Measurements from ENCODE around the gene SLC35A4. TPM values are rescaled to one million over a fixed set of nuclear protein-coding genes. Genes with fewer than 3 reads are reported as not detected.

Gene SLC35A4
- total and polyA plus RNA-seq, 2 of the 8 experiments (the other 6 are each of a cell fraction or from before 2014, with no cell fraction given) = 78.6 to 133 TPM

- no peak overlapping the region for H4K91ac ChIP-seq (replicated peaks; ENCODE audit: insufficient read length, low read length)
- 94% methylated on average over 3 of the region's 3 CpGs; no CpG with 5 or more reads in 1 of the 2 experiments for WGBS, 2 experiments (ENCODE audit: extremely low coverage in 1 of 2, insufficient coverage in 1 of 2, insufficient read length in 1 of 2, insufficient replicate concordance in 2 of 2, low coverage in 1 of 2, low lambda C conversion rate in 2 of 2, missing lambda C conversion rate in 1 of 2)
- no peak overlapping the region for H3K4me2 ChIP-seq (ENCODE audit: insufficient read depth in 1 of 2, low read depth in 2 of 2, low read length in 2 of 2)
- H4K5ac ChIP-seq (ENCODE audit: insufficient read length, low read depth, low read length) = no peak overlapping the region
- H2AFZ ChIP-seq (ENCODE audit: low read length) = no peak overlapping the region
- H3K9me3 ChIP-seq (ENCODE audit: insufficient read depth in 2 of 2, low read depth in 1 of 2, low read length in 1 of 2) = peaks cover 2 to 8% of the 10 kb centered on the region in 2 experiments; a peak in 1 of 4 replicates
- no peak overlapping the region for H3K4ac ChIP-seq (replicated peaks; ENCODE audit: insufficient read length, low read depth, low read length)
- ChIA-PET POLR2A (ENCODE audit: partially characterized antibody) (no interaction called here), CTCF (ENCODE audit: partially characterized antibody) (interaction anchor here (0.6 kb wide), 1 partner anchor 12 kb away, joined by 3 read pairs; no protein-coding TSS in a partner anchor)
- no peak overlapping the region for H3K18ac ChIP-seq (ENCODE audit: extremely low read depth, low read length)
- no peak overlapping the region for H2BK15ac ChIP-seq (ENCODE audit: low read length)
- no peak for DNase-seq (ENCODE audit: low read depth in 1 of 2, low spot score in 2 of 2)
- H3K79me1 ChIP-seq (ENCODE audit: low read depth, low read length) = no peaks in the 10 kb centered on the region
- no peak overlapping the region for H2AK5ac ChIP-seq (ENCODE audit: low read depth, low read length)
- no peaks in the 10 kb centered on the region for H4K20me1 ChIP-seq (replicated peaks in 1 of 2; ENCODE audit: control insufficient read depth in 1 of 2, insufficient read depth in 2 of 2, low read length in 2 of 2)
- no peak overlapping the region for H4K8ac ChIP-seq (ENCODE audit: extremely low read depth, insufficient read depth, low read length)
- no peak overlapping the region for H3K14ac ChIP-seq (ENCODE audit: insufficient read length)
- no peak overlapping the region for H2BK12ac ChIP-seq (ENCODE audit: low read depth, low read length)
- no peak overlapping the region for H3K23ac ChIP-seq (ENCODE audit: insufficient read length)
- H2BK5ac ChIP-seq (ENCODE audit: low read depth, low read length) = no peak overlapping the region
- H2BK20ac ChIP-seq (ENCODE audit: low read length) = no peak overlapping the region
- H2BK120ac ChIP-seq (replicated peaks; ENCODE audit: low read depth, low read length) = no peak overlapping the region
- no peak overlapping the region for H3K56ac ChIP-seq (replicated peaks; ENCODE audit: insufficient read length, low read depth, low read length)
- FAIRE-seq = no peak
- H3K23me2 ChIP-seq (ENCODE audit: low read depth, low read length) = no peaks in the 10 kb centered on the region
- no peaks in the 10 kb centered on the region for H3K36me3 ChIP-seq (ENCODE audit: control insufficient read depth in 2 of 4, insufficient read depth in 4 of 4, low read length in 3 of 4)
- no peak overlapping the region for H3K4me3 ChIP-seq (ENCODE audit: extremely low read depth in 1 of 4, insufficient read depth in 2 of 4, low read depth in 3 of 4, low read length in 4 of 4)
- H3K9ac ChIP-seq (replicated peaks in 1 of 4; ENCODE audit: extremely low read depth in 1 of 4, low read depth in 3 of 4, low read length in 3 of 4) = no peak overlapping the region
- H3K4me1 ChIP-seq (replicated peaks in 1 of 4; ENCODE audit: control insufficient read depth in 3 of 4, insufficient read depth in 4 of 4, low read length in 3 of 4) = no peaks in the 10 kb centered on the region
- no peaks in the 10 kb centered on the region for H3K79me2 ChIP-seq (ENCODE audit: control insufficient read depth in 1 of 2, insufficient read depth in 2 of 2, low read length in 2 of 2)
- H3K27ac ChIP-seq (ENCODE audit: low read depth, low read length) = no peak overlapping the region
- no peaks in the 10 kb centered on the region for H3K27me3 ChIP-seq (replicated peaks in 1 of 4; ENCODE audit: control insufficient read depth in 3 of 4, extremely low read depth in 1 of 4, insufficient read depth in 3 of 4, low read length in 3 of 4)
- TF ChIP-seq SAP30 (IDR thresholded peaks at IDR 0.05; ENCODE audit: insufficient read depth, insufficient replicate concordance, low read length) (no peak), CHD1 (IDR thresholded peaks at IDR 0.05; ENCODE audit: low read depth, low read length) (no peak), GTF2F1 (IDR thresholded peaks at IDR 0.05; ENCODE audit: borderline replicate concordance, low read depth, low read length) (no peak), CBX5 (IDR thresholded peaks at IDR 0.05; ENCODE audit: low read depth, low read length) (no peak), ASH2L (IDR thresholded peaks at IDR 0.05; ENCODE audit: low read length) (no peak), NRF1 (IDR thresholded peaks at IDR 0.05; ENCODE audit: low read depth, low read length) (no peak), ATF3 (IDR thresholded peaks at IDR 0.05; ENCODE audit: insufficient read depth, low read depth, low read length) (no peak), SRF (IDR thresholded peaks at IDR 0.05; ENCODE audit: low read depth, low read length) (no peak), CTBP2 (IDR thresholded peaks at IDR 0.05; ENCODE audit: borderline replicate concordance, insufficient read depth, insufficient read length, low read length) (no peak), SIX5 (IDR thresholded peaks at IDR 0.05; ENCODE audit: low read depth, low read length) (no peak), POU5F1 (IDR thresholded peaks at IDR 0.05; ENCODE audit: low read depth, low read length) (no peak), PHF8 (conservative IDR thresholded peaks at IDR 0.05; ENCODE audit: low read depth, low read length) (no peak), HDAC6 (IDR thresholded peaks at IDR 0.05; ENCODE audit: low read depth, low read length) (no peak), RBBP5 (IDR thresholded peaks at IDR 0.05; ENCODE audit: borderline replicate concordance, low read depth, low read length) (no peak)
Observed at GRCh38 chr5:140605879-140606278, 41.3 kb downstream of the SLC35A4 start.
